Measurements from ENCODE around the gene PARP14. TPM values are rescaled to one million over a fixed set of nuclear protein-coding genes. Genes with fewer than 3 reads are reported as not detected.
"Not testable (repeated sequence)": the region's sequence is repeated elsewhere in the genome, so short reads cannot be mapped to it uniquely, and the experiment has no call there.

Gene PARP14
- total and polyA plus RNA-seq, 2 experiments from 2014 or later = 8.5 to 33.1 TPM

DNA sequence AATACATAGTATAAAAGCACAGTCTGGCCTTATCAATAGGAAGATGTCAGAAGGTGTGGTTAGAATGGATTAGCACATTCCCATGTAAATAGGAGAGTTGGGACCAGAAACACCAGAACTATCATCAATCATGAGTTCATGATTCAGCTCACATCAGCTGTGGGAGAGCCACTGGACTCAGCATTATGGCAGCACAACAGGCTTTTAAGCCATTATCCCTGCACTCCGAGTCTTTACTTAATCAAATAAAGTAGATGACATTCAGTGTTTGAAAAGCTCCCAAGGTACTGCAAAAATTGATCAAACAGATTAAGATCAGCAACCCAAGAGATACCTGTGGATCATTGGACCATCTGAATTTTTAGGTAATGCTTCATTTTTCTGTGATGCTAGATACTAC is 24.7 kb downstream of the PARP14 start:
- no peak overlapping the region for H3K4me3 ChIP-seq
- WGBS (ENCODE audit: low lambda C conversion rate, missing lambda C conversion rate) = 87% methylated on average over 1 of the region's 1 CpG
- TF ChIP-seq, protein P1, sequence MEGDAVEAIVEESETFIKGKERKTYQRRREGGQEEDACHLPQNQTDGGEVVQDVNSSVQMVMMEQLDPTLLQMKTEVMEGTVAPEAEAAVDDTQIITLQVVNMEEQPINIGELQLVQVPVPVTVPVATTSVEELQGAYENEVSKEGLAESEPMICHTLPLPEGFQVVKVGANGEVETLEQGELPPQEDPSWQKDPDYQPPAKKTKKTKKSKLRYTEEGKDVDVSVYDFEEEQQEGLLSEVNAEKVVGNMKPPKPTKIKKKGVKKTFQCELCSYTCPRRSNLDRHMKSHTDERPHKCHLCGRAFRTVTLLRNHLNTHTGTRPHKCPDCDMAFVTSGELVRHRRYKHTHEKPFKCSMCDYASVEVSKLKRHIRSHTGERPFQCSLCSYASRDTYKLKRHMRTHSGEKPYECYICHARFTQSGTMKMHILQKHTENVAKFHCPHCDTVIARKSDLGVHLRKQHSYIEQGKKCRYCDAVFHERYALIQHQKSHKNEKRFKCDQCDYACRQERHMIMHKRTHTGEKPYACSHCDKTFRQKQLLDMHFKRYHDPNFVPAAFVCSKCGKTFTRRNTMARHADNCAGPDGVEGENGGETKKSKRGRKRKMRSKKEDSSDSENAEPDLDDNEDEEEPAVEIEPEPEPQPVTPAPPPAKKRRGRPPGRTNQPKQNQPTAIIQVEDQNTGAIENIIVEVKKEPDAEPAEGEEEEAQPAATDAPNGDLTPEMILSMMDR (IDR thresholded peaks at IDR 0.05; ENCODE audit: poor library complexity) = no peak
- TF ChIP-seq EZH2phosphoT487 (IDR thresholded peaks at IDR 0.05; ENCODE audit: low read depth, severe bottlenecking, unreplicated experiment) (no peak), EZH2 (IDR thresholded peaks at IDR 0.05; ENCODE audit: borderline replicate concordance) (no peak)
- no peaks in the 10 kb centered on the region for H3K9me3 ChIP-seq (ENCODE audit: low read depth)
- no peaks in the 10 kb centered on the region for H4K20me1 ChIP-seq (ENCODE audit: insufficient read depth, poor library complexity, severe bottlenecking)
- no peak overlapping the region for H3K27ac ChIP-seq
- H3K9me2 ChIP-seq (replicated peaks; ENCODE audit: insufficient read depth) = no peaks in the 10 kb centered on the region
- H3K4me2 ChIP-seq = no peak overlapping the region
- H2AFZ ChIP-seq = no peak overlapping the region
- peaks cover 2% of the 10 kb centered on the region for H3K79me2 ChIP-seq
- DNase-seq (ENCODE audit: low spot score) = no peak
- H3K27me3 ChIP-seq = no peaks in the 10 kb centered on the region
- H3K36me3 ChIP-seq (replicated peaks; ENCODE audit: insufficient read depth, low read depth) = no peaks in the 10 kb centered on the region
- H3K4me1 ChIP-seq (ENCODE audit: insufficient read depth) = no peaks in the 10 kb centered on the region

GRCh38 chr3:122710616-122711251 is 30.1 kb downstream of the PARP14 start:
- H3K4me3 ChIP-seq; H3K4me2 ChIP-seq; H4K20me1 ChIP-seq (ENCODE audit: insufficient read depth, poor library complexity, severe bottlenecking); H3K9me2 ChIP-seq (replicated peaks; ENCODE audit: insufficient read depth); H3K27me3 ChIP-seq; H2AFZ ChIP-seq; H3K79me2 ChIP-seq; H3K4me1 ChIP-seq (ENCODE audit: insufficient read depth); DNase-seq (ENCODE audit: low spot score); H3K9me3 ChIP-seq (ENCODE audit: low read depth); H3K36me3 ChIP-seq (replicated peaks; ENCODE audit: insufficient read depth, low read depth); H3K27ac ChIP-seq: not testable (repeated sequence)
- 100% methylated on average over 1 of the region's 1 CpG for WGBS (ENCODE audit: low lambda C conversion rate, missing lambda C conversion rate)

DNA sequence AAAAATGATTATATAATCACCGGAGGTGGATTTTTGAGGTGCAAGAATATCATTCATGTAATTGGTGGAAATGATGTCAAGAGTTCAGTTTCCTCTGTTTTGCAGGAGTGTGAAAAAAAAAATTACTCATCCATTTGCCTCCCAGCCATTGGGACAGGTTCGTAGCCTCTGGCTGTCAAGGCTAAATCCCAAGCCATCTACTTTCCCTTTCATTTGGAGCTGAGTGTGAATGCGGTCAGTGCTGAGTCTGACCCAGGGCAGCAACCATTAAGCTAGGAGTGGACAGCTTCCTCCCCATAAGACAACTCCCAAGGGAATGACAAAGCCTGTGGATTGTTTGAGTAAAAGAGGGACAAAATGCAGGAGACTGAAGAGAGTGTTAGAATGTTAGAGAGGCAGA is 33.6 kb downstream of the PARP14 start:
- Histone ChIP-seq H3K27ac (no peak overlapping the region), H3K4me1 (ENCODE audit: insufficient read depth) (no peaks in the 10 kb centered on the region), H3K9me2 (replicated peaks; ENCODE audit: insufficient read depth) (no peaks in the 10 kb centered on the region), H3K9me3 (ENCODE audit: low read depth) (no peaks in the 10 kb centered on the region), H3K4me2 (no peak overlapping the region), H3K79me2 (peaks cover 2% of the 10 kb centered on the region), H3K27me3 (no peaks in the 10 kb centered on the region), H3K36me3 (replicated peaks; ENCODE audit: insufficient read depth, low read depth) (no peaks in the 10 kb centered on the region), H3K4me3 (no peak overlapping the region), H4K20me1 (ENCODE audit: insufficient read depth, poor library complexity, severe bottlenecking) (no peaks in the 10 kb centered on the region), H2AFZ (no peak overlapping the region)
- no peak for DNase-seq (ENCODE audit: low spot score)
- 91% methylated on average over 3 of the region's 3 CpGs for WGBS (ENCODE audit: low lambda C conversion rate, missing lambda C conversion rate)
- TF ChIP-seq, protein P1 (IDR thresholded peaks at IDR 0.05; ENCODE audit: poor library complexity) = no peak
- TF ChIP-seq EZH2phosphoT487 (IDR thresholded peaks at IDR 0.05; ENCODE audit: low read depth, severe bottlenecking, unreplicated experiment) = no peak
- TF ChIP-seq EZH2 (IDR thresholded peaks at IDR 0.05; ENCODE audit: borderline replicate concordance) = no peak

GRCh38 chr3:122716667-122717066 is 36.0 kb downstream of the PARP14 start:
- Histone ChIP-seq H3K4me2 (no peak overlapping the region), H3K27me3 (no peaks in the 10 kb centered on the region), H4K20me1 (ENCODE audit: insufficient read depth, poor library complexity, severe bottlenecking) (no peaks in the 10 kb centered on the region), H3K36me3 (replicated peaks; ENCODE audit: insufficient read depth, low read depth) (no peaks in the 10 kb centered on the region), H3K4me1 (ENCODE audit: insufficient read depth) (no peaks in the 10 kb centered on the region), H3K9me3 (ENCODE audit: low read depth) (no peaks in the 10 kb centered on the region), H2AFZ (no peak overlapping the region), H3K27ac (no peak overlapping the region), H3K4me3 (no peak overlapping the region), H3K79me2 (no peaks in the 10 kb centered on the region), H3K9me2 (replicated peaks; ENCODE audit: insufficient read depth) (no peaks in the 10 kb centered on the region)
- no peak for DNase-seq (ENCODE audit: low spot score)
- TF ChIP-seq EZH2phosphoT487 (IDR thresholded peaks at IDR 0.05; ENCODE audit: low read depth, severe bottlenecking, unreplicated experiment) (no peak), EZH2 (IDR thresholded peaks at IDR 0.05; ENCODE audit: borderline replicate concordance) (no peak)
- TF ChIP-seq, protein P1 (IDR thresholded peaks at IDR 0.05; ENCODE audit: poor library complexity) = no peak
- WGBS (ENCODE audit: low lambda C conversion rate, missing lambda C conversion rate) = 98% methylated on average over 4 of the region's 4 CpGs

Measured in hepatocyte (in vitro differentiated cells).